Muscle of arm (tissue), 12 donors: ENCODE results near the gene SECTM1. TPM values are rescaled to one million over a fixed set of nuclear protein-coding genes. Genes with fewer than 3 reads are reported as not detected.
A peak's percentile ranks its signal among the peaks of the same experiment; 100 is the strongest.

ENCODE experiments used
- DNase-seq: peaks from one replicate; pipeline ENCODE4 v3.0.0-alpha.2; 2013
- polyA plus RNA-seq, 12 donors: library from polyadenylated mRNA; unstranded; fragments of 120-200 nt; gene quantifications; one replicate each; pipeline ENCODE4 v1.2.1, GENCODE V29; 2013; ENCODE audit not compliant: insufficient read length in 12 of 12

SECTM1 gene
- polyA plus RNA-seq, 12 donors, result 1.7 to 15.8 (median 3.1) TPM; not detected in 2

GRCh38 chr17:82281502-82282238 is 51.9 kb downstream of the SECTM1 start:
- no peak for DNase-seq

- DNase-seq, result no peak
Observed at GRCh38 chr17:82281076-82281475, 52.5 kb downstream of the SECTM1 start.

DNA sequence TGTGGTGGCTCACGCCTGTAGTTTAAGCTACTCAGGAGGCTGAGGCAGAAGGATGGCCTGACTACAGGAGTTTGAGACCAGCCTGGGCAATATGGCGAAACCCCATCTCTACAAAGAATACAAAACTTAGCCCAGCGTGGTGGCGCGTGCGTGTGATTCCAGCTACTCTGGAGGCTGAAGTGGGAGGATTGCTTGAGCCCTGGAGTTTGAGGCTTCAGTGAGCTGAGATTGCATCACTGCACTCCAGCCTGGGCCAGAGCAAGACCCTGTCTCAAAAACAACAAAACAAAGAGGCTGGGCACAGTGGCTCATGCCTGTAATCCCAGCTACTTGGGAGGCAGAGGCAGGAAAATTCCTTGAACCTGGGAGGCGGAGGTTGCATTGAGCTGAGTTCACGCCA is 53.0 kb downstream of the SECTM1 start:
- DNase-seq, result no peak

DNA sequence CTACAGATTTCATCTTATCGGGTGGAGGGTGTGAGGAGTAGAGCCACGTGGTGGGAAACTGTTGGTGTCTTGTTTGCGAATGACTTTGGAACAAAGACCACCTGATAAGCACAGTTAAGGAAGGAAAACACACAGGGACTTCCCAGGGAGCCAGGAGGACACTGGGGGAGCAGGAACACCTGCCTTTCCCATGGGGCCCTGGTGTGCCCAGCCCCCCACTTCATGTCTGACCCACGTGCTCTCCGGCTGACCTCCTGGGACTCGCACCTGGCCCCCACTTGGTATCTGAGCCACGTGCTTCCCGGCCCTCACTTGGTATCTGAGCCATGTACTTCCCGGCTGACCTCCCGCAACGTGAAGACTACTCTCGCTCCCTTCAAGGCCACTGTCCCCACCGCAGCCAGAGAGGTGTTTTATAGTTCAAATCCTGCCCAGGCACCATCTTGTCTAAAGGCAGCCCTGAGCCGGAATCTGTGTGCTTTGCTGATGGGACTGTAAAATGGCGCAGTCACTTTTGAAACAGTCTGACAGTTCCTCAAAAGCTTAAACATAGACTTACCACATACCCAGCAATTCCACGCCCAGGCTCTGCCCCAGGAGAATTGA is 54.7 kb downstream of the SECTM1 start:
- no peak for DNase-seq

DNA sequence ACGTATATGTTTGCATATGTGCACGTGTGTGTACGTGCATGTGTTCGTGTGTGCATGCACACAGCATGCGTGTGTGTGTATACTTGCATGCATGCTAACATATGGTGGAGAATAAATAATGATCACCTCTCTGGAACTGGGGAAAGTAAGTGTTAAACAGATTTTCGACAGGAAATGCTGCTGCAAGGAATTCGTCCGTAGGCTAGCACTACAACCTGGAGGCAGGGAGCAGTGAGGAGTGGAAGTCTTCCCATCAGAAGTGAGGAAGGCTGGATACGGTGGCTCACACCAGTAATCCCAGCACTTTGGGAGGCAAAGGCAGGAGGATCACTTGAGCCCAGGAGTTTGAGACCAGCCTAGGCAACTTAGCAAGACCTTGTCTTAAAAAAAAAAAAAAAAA is 55.3 kb downstream of the SECTM1 start:
- no peak for DNase-seq

DNA sequence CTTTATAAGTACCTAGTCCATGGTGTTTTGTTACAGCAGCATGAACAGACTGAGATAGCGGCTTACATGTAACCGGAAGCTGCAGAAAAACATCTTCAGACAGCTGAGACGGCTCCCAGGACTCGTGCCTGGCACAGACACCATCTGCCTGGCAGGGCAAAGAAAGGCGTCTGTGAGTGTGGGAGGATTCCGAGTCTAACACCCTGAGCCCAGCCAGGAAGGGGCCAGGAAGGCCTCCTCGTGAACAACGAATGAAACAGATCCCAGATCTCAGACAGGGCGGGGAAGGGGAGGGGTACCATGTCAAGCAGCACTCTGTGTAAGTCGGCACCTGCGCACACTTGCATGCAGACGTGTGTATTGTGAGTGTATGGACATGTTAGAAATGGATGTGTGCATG is 55.7 kb downstream of the SECTM1 start:
- DNase-seq, result no peak

- no peak for DNase-seq
Observed at GRCh38 chr17:82276938-82277337, 56.6 kb downstream of the SECTM1 start.

DNA sequence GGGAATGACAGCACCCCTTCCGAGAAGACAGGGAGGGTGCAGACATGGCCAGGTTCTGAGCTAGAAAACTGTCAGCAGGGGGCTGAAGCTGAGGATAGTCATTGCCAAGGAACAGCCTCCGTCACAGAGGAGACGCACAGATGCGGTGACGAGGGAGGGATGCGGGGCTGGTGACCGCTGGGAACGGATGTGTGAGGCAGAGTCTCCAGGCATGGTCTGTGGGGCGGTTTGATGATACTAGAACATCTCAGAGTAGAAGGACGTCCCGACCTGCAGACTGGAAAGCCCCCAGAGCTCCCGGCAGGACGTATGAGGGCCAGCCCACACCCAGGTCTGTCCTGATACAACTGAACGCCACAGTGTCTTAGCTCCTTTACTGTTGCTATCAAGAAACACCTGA is 58.2 kb downstream of the SECTM1 start:
- DNase-seq, result no peak

GRCh38 chr17:82274134-82275020 is 59.2 kb downstream of the SECTM1 start:
- no peak for DNase-seq

DNA sequence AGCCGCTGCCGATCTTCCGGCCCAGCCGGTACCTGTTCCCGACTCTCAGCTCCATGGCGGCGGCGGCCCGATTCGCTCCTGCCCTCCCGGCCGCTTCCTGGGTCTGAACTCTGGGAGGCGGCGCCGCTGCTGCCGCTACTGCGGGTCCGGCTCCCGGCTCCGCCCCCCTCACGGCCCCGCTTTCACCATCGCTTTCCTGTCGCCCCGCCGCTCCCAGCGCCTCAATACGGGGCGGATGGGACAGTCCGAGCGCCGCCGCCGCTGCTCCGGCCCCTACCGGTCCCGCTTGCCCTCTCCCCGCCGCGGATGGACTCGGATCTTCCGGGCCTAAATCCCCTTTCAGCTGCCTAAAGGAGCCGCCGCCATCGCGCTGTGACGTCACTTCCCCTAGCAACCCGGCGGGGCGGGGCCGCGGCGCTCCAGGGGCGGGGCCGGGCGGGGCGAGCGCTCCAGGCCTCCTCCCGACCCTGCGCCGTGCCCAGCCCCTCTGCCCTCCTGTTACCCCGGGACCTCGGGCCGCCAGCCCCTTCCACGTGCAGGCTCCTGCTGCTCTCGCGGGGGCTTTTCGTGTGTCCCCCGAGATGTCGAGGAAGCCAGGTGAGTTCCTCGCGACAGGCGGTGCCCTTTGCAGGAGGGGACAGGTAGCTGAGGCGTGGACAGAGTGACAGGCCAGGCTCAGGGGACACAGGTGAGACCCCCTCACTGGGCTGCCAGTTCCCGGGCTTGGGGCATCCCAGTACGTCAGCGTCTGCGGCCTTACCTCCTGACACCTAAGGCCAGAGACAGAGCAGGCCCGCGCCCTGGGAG is 60.0 kb downstream of the SECTM1 start, which contains the start of gene CSNK1D:
TSS of gene CSNK1D (minus strand) at position 374 of the 807 bp plus-strand sequence. CDS start at position 55, 319 bp downstream.
- peak; percentile 92 for DNase-seq

- peak; percentile 24 for DNase-seq
Observed at GRCh38 chr17:82272495-82273326, 60.9 kb downstream of the SECTM1 start.

- no peak for DNase-seq
Observed at GRCh38 chr17:82271401-82271800, 62.2 kb downstream of the SECTM1 start.

Other genes starting within 250 kb of the SECTM1 start
- 10 to 100 TPM in 11 of 12 donors, not detected in 1; 15.7 to 62.2 (median 24.1) TPM for gene FASN, start 235.5 kb downstream of the SECTM1 start, polyA plus RNA-seq
- gene CCDC57, start 120.9 kb downstream of the SECTM1 start, polyA plus RNA-seq, result 10 to 100 TPM in 11 of 12 donors, not detected in 1; 18.1 to 66.0 (median 22.2) TPM
- 10 to 100 TPM in 11 of 12 donors, not detected in 1; 12.7 to 51.9 (median 28.9) TPM for gene SLC16A3, start 104.7 kb downstream of the SECTM1 start, polyA plus RNA-seq
- 100 to 1,000 TPM in 1 of 12 donors, 10 to 100 TPM in 10, not detected in 1; 59.7 to 121 (median 65.0) TPM for gene CSNK1D, start 60.1 kb downstream of the SECTM1 start, polyA plus RNA-seq
- gene CD7, start 16.2 kb downstream of the SECTM1 start, polyA plus RNA-seq, result 1 to 10 TPM in 1 of 12 donors, under 1 TPM in 8, not detected in 3; 0.19 to 3.8 (median 0.51) TPM
- gene TEX19, start 25.5 kb upstream of the SECTM1 start, polyA plus RNA-seq, result under 1 TPM in 5 of 12 donors, not detected in 7; 0.08 to 0.25 (median 0.12) TPM
- gene UTS2R, start 38.0 kb upstream of the SECTM1 start, polyA plus RNA-seq, result 10 to 100 TPM in 1 of 12 donors, 1 to 10 TPM in 10, not detected in 1; 2.5 to 11.1 (median 5.2) TPM
- gene HEXD, start 84.6 kb upstream of the SECTM1 start, polyA plus RNA-seq, result 10 to 100 TPM in 11 of 12 donors, not detected in 1; 15.8 to 33.7 (median 21.9) TPM
- 10 to 100 TPM in 11 of 12 donors, not detected in 1; 13.4 to 25.1 (median 18.5) TPM for gene OGFOD3, start 84.8 kb upstream of the SECTM1 start, polyA plus RNA-seq
- gene CYBC1, start 117.0 kb upstream of the SECTM1 start, polyA plus RNA-seq, result 100 to 1,000 TPM in 1 of 12 donors, 10 to 100 TPM in 10, not detected in 1; 25.9 to 149 (median 30.6) TPM
- gene NARF, start 125.0 kb upstream of the SECTM1 start, polyA plus RNA-seq, result 10 to 100 TPM in 11 of 12 donors, not detected in 1; 35.0 to 81.2 (median 66.0) TPM
- gene FOXK2, start 186.0 kb upstream of the SECTM1 start, polyA plus RNA-seq, result 10 to 100 TPM in 11 of 12 donors, not detected in 1; 33.6 to 62.0 (median 41.4) TPM